ENCODE measurements around the gene DNAJA4. TPM values are rescaled to one million over a fixed set of nuclear protein-coding genes. Genes with fewer than 3 reads are reported as not detected.

DNAJA4 gene
- total RNA-seq = 18.8 and 22.3 TPM in 2 replicates

DNA sequence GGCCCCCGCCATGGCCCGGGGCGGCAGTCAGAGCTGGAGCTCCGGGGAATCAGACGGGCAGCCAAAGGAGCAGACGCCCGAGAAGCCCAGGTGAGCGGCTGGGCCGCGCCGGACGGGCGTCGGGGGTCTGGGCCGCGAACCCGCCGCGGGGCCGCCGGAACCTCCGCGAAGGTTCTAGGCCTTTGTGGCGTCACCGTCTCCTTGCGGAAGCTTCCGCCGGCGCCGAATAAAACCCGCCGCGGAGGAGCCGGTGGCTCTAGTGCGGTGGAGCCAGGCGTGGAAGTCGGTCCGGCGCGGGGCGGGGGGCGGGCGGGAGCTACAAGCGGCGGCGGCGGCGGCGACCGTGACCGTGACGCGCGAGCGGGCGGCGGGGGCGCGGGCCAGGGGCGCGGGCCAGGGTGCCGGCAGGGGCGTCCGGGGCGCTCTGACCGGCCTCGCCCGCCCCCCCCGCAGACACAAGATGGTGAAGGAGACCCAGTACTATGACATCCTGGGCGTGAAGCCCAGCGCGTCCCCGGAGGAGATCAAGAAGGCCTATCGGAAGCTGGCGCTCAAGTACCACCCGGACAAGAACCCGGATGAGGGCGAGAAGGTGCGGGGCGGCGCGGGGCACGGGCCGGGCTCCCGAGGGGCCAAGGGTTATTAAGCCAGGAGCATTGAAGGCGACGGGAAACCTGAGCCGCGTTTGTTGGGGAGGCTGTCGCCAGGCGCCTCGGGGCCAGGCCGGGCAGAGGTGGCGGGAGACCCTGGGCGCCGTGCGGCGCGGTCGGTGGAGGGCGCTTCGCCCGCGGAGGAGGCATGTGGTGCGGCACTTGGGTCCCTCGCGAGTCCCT lies at the start of gene DNAJA4:
Gene DNAJA4 (plus strand): TSS at position 259 of the 833 bp plus-strand sequence. CDS start 202 bp downstream, at position 461.
- ChIA-PET CTCF (interaction anchor here (0.9 kb wide), 1 partner anchor 151 kb away, joined by 4 read pairs; no protein-coding TSS in a partner anchor), POLR2A (interaction anchor here (1.6 to 2.8 kb wide), 3 partner anchors 34 to 275 kb away, joined by 5 to 16 read pairs (median 10); partner anchors contain the start of genes IREB2, PSMA4 and SKIC8)
- Mint-ChIP-seq H3K4me1 (peaks cover 13% of the 10 kb centered on the region), H3K27ac (peak within 1 kb of the TSS; percentile 70), H3K9me3 (no peaks in the 10 kb centered on the region), H3K36me3 (ENCODE audit: low read depth) (no peaks in the 10 kb centered on the region), H3K27me3 (no peaks in the 10 kb centered on the region), H3K4me3 (peak within 1 kb of the TSS; percentile 84)
- TF ChIP-seq, protein P1, sequence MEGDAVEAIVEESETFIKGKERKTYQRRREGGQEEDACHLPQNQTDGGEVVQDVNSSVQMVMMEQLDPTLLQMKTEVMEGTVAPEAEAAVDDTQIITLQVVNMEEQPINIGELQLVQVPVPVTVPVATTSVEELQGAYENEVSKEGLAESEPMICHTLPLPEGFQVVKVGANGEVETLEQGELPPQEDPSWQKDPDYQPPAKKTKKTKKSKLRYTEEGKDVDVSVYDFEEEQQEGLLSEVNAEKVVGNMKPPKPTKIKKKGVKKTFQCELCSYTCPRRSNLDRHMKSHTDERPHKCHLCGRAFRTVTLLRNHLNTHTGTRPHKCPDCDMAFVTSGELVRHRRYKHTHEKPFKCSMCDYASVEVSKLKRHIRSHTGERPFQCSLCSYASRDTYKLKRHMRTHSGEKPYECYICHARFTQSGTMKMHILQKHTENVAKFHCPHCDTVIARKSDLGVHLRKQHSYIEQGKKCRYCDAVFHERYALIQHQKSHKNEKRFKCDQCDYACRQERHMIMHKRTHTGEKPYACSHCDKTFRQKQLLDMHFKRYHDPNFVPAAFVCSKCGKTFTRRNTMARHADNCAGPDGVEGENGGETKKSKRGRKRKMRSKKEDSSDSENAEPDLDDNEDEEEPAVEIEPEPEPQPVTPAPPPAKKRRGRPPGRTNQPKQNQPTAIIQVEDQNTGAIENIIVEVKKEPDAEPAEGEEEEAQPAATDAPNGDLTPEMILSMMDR (IDR thresholded peaks at IDR 0.05) = no peak
- DNase-seq (peak; percentile 46), ATAC-seq (ENCODE audit: low read depth) (peak; percentile 72)
- intact Hi-C loops (cut with micrococcal nuclease) = loop anchor here (2.0 to 10.0 kb wide), 2 partner anchors 34 to 160 kb away; partner anchors contain the start of gene SKIC8

DNA sequence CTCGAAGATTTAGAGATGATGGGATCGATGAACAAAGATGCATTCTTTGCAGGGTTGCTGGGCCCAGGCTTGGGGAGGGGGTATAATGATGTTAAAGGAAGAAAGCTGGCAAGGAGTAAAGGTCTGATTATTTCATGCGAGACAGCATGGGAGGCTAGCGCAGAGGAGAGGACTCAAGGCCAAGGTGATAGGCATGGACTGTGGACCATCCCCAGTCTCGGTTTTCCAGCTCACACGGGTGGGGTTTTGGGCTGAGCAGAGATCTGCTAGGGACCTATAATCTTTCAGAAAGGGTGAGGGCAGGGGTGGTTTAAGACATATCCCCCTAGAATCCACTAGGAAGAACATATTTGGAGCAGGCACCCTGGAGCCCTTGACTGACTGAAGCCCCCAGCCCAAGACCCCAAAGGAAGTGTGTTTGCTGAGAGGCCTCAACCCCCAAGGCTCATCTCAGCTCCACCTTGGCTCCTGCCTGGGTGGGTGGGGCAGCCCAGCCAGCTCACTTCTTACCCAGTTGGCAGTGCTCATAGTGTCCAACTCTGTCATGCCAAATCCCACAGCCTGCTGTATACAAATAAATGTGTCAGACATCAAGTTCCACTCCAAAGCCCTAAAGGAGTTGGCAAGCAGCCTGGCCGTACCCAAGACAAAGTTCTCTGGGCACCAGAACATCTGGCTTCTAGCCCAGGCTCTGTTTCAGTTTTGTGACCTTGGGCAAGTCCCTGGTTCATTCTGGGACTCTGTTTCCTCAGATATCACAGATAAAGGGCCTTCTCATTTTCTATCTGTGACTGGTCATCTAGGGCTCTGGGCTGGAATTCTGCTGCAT lies 47.9 kb upstream of the DNAJA4 start:
- Mint-ChIP-seq H3K27me3 (peaks cover 10% of the 10 kb centered on the region), H3K4me1 (no peaks in the 10 kb centered on the region), H3K4me3 (no peak overlapping the region), H3K27ac (no peak overlapping the region), H3K9me3 (no peaks in the 10 kb centered on the region), H3K36me3 (ENCODE audit: low read depth) (no peaks in the 10 kb centered on the region)
- ATAC-seq (ENCODE audit: low read depth) = no peak
- intact Hi-C loops (cut with micrococcal nuclease) = no loop called here
- ChIA-PET CTCF (no interaction called here), POLR2A (no interaction called here)
- DNase-seq = no peak
- TF ChIP-seq, protein P1 (IDR thresholded peaks at IDR 0.05) = no peak

DNA sequence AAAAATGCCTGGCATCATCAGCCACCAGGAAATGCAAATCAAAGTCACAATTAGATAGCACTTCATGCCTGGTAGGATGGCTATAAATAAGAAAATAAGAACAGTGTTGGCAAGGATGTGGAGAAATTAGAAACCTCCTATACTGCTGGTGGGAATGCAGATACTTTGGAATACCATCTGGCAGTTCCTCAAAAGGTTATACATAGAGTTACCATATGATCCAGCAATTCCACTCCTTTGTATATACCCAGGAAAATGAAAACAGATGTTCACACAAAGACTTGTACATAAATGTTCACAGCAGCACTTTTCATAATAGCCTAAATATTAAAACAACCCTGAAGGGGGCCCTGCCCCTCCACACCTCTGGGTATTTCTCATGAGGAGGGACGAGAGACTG lies 43.6 kb upstream of the DNAJA4 start:
- H3K9me3 Mint-ChIP-seq = no peaks in the 10 kb centered on the region
- H3K4me3 Mint-ChIP-seq = no peak overlapping the region
- H3K36me3 Mint-ChIP-seq (ENCODE audit: low read depth) = no peaks in the 10 kb centered on the region
- CTCF ChIA-PET = no interaction called here
- H3K27ac Mint-ChIP-seq = no peak overlapping the region
- no peaks in the 10 kb centered on the region for H3K4me1 Mint-ChIP-seq
- DNase-seq (no peak), ATAC-seq (ENCODE audit: low read depth) (no peak)
- intact Hi-C loops (cut with micrococcal nuclease) = no loop called here
- TF ChIP-seq, protein P1 (IDR thresholded peaks at IDR 0.05) = no peak
- POLR2A ChIA-PET = no interaction called here
- H3K27me3 Mint-ChIP-seq = peaks cover 2% of the 10 kb centered on the region

DNA sequence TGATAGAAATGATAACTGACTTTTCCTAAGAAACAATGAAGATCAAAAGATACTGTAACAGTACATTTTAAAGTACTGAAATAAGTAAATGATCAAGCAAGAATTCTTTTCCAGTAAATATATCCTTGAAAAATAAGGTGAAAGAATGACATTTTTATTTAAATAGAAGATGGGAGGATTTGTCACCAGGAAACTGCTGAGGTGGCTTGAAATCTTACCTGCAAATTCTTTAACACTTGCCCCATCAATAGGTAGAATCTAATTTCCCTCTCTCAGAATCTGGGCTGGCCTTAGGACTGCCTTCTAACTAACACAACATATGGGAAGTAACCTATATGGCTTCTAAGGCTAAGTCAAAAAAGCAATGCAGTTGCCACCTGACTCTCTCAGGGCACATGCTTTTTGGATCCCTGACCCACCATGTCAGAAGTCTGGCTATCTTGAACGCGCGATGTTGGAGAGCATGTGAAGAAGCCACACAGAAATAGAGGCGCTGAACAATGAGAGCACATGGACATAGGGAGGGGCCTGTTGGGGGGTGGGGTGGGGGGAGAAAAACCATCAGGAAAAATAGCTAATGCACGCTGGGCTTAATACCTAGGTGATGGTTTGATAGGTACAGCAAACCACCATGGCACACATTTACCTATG lies 41.5 kb upstream of the DNAJA4 start:
- H3K9me3 Mint-ChIP-seq = no peaks in the 10 kb centered on the region
- CTCF ChIA-PET = interaction anchor here (1.6 kb wide), 1 partner anchor 27 kb away, joined by 6 read pairs; no protein-coding TSS in a partner anchor
- no peak for ATAC-seq (ENCODE audit: low read depth)
- no peak overlapping the region for H3K27ac Mint-ChIP-seq
- H3K4me3 Mint-ChIP-seq = no peak overlapping the region
- intact Hi-C loops (cut with micrococcal nuclease) = no loop called here
- no peaks in the 10 kb centered on the region for H3K4me1 Mint-ChIP-seq
- TF ChIP-seq, protein P1 (IDR thresholded peaks at IDR 0.05) = no peak
- POLR2A ChIA-PET = no interaction called here
- H3K36me3 Mint-ChIP-seq (ENCODE audit: low read depth) = no peaks in the 10 kb centered on the region
- no peaks in the 10 kb centered on the region for H3K27me3 Mint-ChIP-seq
- no peak for DNase-seq
